GM21786 (cell line): ENCODE data around the gene BCL2L2.

ENCODE experiments used
- ATAC-seq: cut with Tn5 transposase; IDR thresholded peaks from one replicate; pipeline ENCODE4 v1.9.1; 2021; ENCODE audit not compliant: unreplicated experiment

The BCL2L2 gene

DNA sequence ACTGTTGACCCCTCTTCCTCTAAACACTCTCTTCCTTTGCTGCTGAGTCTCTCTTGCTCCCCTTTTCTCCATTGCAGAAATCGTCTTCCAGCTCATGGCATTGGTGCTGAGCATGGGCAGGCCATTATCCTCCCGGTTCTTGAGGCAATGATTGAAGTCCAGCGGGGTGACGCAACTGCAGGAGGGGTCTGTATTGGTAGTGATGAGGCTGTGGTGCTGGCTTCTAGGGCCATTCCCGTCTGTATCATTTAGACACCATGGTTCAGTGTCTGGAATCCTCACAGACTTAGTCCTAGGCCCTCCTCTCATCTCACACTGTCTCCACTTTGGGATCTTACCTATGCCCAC, 46.8 kb downstream of the BCL2L2 start:
- ATAC-seq: no peak

DNA sequence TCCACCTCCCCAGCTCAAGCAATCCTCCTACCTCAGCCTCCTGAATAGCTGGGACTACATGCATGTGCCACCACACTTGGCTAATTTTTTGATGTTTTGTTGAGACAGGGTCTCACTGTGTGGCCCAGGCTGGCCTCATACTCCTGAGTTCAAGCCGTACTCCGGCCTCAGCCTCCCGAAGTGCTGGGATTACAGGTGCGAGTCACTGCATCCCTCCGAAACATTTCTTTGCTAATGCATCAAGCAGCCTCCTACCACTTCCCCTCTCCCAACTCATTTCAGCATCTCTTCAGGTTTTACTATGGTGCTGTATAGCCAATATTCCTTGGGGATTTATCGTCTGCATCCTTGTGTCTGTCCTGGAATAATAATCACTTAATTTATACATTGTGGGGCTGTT, 48.4 kb downstream of the BCL2L2 start:
- no peak for ATAC-seq

DNA sequence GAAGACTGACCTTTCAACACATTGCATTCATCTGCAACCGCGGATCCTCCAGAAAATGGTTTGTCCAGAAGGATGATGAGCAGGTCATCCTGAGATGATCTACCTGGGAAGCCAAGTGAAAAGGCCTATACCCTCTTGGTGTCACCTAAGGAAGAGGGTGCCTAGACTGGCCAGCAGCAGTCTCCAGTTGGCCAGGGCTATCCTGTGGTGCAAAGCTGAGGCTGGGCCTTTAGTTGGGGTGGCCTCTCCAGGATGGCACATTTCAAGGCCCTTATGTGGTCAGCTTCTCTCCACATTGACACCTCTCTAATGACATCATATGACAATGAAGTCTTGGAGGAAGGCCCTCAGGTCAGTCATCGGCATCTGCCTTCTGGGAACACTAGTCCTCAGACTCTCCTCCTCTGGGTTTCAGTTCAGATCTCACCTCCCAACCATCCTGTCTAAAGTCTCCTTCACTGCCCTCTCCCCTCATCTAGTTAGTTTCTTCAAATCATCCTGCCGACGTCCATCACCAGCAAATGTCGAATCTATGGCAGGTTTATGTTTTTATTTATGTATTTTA, 49.3 kb downstream of the BCL2L2 start:
- ATAC-seq: no peak

DNA sequence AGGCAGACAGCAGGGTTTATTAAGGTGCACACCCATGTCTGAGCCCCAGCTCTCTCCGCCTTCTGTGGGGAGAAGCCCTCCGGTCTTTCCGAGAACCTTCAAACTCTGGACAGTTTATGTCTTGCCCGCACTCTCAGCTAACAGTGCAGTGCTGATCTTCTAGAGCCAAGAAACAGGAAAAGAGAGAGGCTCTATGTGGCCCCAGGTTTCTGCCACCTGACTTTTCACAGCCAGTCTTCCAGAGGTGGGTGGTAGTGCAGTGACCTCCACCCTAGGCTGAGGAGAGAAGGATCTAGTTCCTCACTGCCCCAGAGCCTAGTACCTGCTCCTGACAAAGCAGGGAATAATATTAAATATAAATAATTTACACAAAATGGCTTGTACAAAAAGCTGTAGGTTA, 50.0 kb downstream of the BCL2L2 start:
- no peak for ATAC-seq

DNA sequence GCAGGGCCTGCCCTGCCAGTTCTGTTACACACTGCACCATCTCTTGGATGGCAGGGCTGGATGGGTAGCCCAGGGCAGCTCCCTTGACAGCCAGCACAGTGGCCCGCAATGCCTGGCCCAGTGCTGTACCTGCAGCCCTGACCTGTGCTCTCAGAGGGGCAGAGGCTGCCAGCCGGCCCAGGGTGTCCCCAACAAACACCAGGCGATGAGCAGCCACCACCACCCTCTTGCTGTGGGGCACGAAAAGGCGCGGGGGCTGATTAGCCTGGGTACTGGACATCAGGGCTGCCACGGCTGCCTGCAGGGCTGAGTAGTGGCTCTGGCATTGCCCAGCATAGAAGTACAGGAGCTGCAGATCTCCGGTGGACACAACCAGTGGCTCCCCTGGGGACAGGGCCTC, 50.6 kb downstream of the BCL2L2 start:
- no peak for ATAC-seq

DNA sequence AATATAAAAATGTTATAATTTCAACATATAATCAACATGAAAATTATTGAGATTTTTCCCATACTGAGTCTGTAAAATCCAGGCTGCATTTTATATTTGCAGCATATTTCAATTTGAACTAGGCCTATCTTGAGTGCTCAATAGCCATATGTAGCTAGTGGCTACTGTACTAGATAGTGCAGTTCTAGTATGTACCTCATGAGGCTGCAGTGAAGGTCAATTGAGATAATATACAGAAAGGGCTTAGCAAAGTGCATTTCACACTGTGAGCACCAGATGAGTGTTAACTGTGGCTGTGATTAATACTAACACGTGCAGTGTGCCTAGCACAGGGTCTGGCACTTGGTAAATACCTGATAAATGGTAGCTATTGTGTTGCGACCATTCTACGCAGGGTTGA, 51.4 kb downstream of the BCL2L2 start:
- ATAC-seq: no peak

DNA sequence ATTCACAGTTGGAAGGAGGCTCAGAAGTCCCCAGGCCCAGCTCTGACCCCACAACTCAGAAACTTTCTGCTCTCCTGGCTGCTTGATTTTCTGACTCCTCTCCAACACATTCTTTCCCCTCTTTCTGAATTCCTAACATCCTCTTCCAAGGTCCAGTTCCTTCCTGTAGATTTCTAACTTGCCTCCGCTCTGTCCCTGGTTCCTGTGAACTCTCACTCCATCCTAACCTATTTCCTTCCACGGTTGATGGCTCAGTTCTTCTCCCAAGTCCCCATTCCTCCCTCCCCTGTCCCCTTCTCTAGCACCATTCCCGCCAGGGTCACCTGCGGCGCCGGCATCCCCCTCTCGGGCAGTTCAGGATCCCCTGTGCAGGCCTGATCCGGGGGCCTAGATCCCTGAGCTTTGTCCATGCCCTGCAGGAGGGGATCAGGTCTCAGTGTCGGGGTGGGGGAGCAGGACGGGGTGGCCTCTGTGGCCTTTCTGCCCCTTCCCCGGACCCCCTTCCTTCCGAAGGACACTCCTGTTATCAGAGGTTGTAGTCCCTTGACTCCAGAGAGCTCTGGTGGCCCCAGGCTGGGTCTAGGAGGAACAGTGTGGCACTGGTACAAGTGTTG, 52.0 kb downstream of the BCL2L2 start:
- ATAC-seq: no peak

DNA sequence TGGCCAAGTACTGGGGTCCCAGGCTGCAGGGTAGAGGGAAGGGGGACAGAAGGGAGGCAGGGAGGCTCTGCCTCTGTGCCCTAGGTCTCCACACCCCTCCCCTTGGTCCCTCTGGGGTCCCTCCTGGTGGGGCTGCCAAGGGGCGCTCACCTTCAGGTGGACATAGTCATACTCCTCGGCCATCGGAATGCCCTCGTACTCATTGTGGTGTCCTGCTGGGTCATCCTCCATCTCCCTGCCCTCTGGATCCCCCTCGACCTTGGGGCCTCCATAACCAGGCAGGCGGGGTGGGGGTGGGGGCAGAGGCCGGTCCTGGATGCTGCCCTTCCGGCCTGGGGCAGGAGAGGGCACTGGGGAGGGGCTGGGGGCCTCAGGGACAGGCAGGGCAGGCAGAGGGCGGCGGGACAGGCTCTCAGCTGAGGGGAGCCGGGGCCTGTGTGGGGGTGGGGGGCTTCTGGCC, 52.6 kb downstream of the BCL2L2 start:
- ATAC-seq: no peak

DNA sequence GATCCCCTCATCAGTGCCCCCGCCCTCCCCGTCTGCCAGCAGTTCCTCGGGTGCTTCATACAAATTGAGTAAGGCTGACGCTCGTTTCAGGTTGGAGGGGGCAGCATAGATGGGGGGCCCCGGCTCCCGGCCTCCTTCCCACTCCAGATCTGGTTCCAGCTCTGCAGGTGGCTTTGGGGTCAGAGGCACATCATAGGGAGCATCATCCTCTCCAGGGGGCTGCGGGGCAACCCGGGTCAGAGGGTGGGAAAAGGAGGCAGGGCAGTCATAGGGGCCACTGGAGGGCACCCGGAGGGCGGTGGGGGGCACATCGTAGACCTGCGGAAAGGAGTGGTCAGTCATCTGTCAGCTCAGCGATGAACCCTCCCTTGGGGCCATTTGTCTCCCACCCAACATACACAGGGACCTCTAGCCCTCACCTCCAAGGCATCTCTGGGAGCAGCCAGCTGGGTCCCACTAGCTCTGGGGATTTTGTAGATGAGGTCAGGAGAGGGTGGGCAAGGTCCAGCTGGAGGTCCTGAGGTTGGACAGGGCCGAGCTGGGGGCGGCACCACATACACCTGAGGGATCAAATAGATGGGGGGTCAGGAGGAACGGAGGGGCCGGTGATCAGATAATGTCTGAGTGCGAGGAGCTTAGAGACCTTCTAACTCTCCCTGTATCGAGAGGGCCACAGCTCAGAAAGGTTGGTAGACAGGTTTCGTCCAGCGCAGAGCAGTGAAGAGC, 53.3 kb downstream of the BCL2L2 start:
- ATAC-seq: no peak

DNA sequence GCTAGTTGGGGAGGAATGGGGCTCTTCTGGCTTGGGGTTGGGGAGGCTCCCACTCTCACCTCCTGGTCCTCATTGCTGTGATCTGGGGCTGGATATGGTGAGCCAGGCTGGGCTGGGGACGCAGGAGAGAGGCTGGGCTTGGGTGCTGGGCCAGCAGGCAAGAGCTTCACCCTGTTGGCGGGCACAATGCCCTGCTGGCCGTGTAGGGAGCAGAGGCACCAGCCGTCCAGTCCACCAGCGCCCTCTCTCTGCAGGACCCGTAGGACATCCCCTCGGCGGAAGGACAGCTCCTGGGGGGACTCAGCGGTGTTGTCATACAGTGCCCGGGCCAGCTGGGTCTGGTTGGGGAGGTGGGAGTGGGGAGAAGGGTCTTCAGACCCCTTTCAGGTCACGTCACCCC, 53.9 kb downstream of the BCL2L2 start:
- ATAC-seq: no peak

DNA sequence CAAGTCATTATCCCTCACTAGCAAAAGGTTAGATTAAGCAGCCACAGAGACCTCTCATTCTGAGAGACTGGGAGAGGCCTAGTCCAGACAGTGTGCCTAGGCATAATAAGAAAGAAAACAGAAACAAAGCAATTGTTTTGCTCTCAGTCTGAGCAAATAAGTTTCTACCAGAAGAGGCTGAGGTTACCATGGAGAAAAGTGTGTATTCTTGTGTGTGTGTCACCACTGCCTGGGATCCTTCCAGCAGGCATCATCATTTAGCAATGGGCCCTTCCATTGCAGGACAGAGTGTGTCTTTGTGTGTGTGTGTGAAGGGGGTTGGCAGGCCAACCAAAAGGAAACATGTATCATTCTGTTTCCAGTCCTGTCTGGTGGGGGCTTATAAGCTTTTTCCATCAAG, 54.7 kb downstream of the BCL2L2 start:
- ATAC-seq: no peak
